DMS53 (cell line): ENCODE measurements around the gene HSPE1.
"Not testable (repeated sequence)": the region's sequence is repeated elsewhere in the genome, so short reads cannot be mapped to it uniquely, and the experiment has no call there.

Source experiments
- DNase-seq: peaks from one replicate; lab custom pipeline; 2025; lab: John Stamatoyannopoulos, UW

HSPE1 gene

DNA sequence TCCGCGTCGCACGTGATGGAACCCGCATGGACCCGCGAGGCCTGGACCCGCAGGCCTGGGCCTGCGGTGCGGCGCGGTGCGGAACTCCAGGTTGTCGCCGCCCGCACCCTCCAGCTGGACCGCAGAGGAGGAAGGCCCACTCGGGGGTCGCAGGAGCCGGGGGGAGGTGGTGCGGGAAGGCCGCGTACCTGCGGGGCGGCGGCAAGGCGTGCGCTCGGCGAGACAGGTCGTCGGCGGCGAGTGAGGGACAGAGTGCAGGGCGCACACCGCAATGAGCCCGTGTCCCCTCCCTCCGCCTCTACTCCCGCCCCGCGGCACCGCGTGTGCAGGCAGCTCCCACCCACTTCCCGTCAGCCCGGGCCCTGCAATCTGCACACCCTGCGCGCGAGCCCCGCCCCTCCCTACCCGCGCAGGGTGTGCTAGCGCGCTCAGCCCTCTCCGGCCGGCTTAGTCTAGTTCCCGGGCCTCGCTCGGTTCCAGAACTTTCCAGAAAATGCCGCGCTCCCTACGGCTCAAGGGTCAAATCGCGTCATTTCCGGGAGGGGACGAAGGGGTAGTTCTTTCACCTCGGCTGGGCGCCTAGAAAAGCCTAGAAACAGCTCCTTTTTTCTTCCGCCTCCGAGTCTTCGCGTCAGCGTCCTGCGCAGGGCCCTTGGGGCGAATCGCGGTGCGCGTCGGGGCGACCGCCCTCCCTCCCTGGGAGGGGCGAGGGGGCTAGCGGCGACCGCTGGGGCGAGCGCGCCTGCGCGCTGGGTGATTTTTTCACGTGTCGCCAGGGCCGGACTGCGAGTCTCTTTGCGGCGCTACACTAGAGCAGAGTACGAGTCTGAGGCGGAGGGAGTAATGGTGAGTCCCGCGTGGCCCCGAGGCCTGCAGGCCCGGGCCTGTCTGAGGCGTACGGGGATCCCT, at the start of gene HSPE1, which contains the start of gene HSPD1:
TSS of gene HSPE1 (plus strand) at position 786 of the 909 bp plus-strand sequence. CDS start at position 844, 58 bp downstream.
TSS of gene HSPD1 (minus strand) at position 247 of the 909 bp plus-strand sequence. CDS start 992 bp downstream, outside the sequence.
- DNase-seq, result peak; percentile 100

DNA sequence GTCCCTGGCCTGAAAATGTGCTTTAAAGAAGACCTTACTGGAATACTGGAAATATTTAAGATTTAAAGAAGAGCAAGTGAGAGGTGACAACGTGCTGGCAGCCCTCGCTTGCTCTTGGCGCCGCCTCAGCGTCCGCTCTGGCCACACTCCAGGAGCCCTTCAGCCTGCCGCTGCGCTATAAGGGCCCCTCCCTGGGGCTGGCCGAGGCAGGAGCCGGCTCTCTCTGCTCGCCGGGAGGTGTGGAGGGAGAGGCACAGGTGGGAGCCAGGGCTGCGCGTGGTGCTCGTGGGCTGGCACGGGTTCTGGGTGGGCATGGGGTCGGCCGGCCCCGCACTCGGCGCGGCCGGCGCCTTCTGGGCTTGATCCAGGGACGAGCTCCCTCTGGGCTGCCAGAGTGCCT, 49.7 kb upstream of the HSPE1 start:
- no peak for DNase-seq

DNA sequence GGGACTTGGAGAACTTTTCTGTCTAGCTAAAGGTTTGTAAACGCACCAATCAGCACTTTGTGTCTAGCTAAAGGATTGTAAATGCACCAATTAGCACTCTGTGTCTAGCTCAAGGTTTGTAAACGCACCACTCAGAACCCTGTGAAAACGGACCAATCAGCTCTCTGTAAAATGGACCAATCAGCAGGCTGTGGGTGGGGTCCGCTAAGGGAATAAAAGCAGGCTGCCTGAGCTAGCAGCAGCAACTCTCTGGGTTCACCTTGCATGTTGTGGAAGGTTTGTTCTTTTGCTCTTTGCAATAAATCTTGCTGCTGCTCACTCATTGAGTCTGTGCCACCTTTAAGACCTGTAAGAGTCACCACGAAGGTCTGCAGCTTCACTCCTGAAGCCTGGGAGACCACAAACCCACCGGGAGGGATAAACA, 49.2 kb upstream of the HSPE1 start:
- DNase-seq, result peak; percentile 45

DNA sequence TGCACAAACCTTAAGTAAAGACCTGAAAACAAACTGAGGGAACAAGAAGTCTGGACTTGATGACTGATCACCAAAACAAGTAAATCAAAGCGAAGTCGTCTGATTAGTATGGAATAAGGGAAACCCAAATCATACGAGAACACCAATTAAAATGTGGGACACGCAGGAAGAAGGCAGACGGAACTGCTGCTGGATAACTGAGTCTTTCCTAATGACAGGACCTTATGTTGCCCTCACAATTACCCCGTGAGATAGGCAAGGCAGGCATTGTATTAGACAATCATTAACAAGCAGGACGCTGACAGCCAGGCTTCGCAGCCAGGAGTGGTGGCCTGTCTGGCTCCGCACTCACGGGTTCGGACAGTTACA, 47.4 kb upstream of the HSPE1 start:
- DNase-seq, result no peak

DNA sequence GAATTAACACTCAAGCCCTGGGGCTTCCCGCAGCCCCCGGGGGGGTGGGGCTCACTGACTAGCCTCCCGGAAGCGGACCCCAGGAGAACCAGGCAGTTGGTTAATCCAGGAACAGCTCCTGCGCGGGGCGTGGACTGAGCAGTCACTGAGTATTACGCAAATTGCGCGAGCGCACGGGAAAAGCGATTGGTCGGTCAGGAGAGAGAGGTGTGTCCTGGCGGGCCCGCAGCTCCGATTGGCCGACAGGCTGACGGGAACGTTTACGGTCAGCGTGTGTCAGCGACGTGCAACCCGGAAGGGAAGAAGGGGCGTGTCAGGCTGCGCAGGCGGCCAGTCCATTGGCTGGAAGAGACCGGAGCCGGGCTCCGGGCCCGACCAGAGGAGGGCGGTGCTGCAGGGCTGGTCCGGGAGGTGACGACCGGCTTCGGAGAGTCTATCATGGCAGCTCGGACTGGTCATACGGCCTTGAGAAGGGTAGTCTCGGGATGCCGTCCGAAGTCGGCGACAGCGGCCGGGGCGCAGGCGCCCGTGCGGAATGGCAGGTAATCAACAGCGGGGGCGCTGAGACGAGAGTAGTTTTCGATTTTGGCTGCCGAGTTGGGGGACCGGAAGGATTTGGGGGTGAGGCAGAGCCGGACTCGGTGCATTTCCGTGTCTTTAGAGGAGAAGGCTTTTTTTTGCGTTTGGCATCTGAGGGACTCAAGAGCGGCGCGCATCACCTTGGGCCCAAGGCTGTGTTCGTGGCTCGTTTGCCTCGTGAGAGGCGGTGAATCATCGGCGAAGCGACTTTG, 46.9 kb upstream of the HSPE1 start, which contains the start of gene COQ10B:
TSS of gene COQ10B (plus strand) at position 430 of the 791 bp plus-strand sequence. CDS start at position 439, 9 bp downstream.
- DNase-seq, result peak; percentile 100

DNA sequence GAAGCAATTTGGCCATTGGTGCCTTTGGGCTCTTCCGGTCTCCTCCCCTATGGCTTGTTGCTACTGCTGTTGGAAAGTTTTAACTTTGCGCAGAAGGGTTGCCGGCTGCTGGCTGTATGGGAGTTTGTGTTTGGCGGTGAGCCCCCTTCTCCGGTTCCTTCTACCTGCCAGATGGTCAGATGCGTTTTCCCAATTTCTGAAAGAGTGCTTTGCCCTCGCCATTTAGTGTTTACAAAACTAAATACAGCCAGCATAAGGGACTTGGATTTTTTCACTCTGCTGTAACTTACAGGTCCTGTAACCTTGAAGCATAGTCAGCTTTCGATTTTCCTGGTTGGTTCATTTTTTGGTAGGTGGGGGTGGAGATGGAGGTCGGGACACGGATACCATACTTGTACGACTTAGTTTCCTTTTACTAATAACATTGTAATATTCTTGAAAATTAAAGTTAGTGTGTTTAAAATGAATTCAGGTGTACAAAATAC, 46.2 kb upstream of the HSPE1 start:
- DNase-seq, result no peak

DNA sequence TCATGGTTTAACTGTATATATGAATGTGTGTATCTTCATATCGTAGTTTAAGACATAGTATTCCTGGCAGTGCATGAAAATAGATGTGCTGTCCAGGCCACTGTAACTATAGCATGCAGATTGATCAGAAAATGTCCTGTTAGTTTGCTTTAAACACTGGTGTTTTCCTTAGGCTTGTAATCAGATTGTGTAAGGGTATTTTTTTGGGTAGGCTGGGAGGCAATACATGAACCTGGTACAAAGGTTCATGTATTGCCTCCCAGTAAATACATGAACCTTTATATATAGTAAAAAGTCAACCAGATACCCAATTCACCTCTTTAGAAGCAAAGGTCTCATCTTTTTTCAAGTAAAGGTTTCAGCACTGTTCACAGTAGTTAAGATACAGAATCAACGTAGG, 45.3 kb upstream of the HSPE1 start:
- no peak for DNase-seq

DNA sequence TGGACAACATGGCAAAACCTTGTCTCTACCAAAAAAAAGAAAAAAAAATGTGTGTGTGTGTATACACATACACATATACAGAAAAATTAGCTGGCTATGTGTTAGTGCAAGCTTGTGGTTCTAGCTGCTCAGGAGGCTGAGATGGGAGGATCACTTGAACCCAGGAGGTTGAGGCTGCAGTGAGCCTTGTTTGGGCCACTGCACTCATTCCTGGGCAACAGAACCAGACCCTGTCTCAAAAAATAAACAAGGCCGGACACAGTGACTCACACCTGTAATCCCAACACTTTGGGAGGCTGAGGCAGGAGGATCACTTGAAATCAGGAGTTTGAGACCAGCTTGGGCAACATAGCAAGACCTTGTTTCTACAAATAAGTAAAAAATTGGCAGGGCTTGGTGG, 44.8 kb upstream of the HSPE1 start:
- DNase-seq, result no peak

DNA sequence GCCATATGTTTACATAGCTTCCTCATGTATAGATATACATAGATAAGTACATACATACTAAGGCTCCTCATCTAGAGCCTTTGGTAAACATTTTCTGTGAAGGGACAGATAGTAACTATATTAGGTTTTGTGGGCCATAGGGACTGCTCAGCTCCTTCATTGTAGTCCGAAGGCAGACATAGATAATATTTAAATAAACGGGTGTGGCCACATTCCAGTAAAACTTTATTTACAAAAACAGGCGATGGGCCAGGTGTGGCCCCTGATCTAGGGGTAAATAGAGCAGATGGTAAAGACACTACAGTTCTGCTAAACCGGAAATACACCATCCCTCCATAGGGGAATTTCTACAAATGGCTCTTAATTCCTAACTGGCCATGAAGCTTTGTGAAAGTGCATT, 39.5 kb upstream of the HSPE1 start:
- DNase-seq, result peak; percentile 35

DNA sequence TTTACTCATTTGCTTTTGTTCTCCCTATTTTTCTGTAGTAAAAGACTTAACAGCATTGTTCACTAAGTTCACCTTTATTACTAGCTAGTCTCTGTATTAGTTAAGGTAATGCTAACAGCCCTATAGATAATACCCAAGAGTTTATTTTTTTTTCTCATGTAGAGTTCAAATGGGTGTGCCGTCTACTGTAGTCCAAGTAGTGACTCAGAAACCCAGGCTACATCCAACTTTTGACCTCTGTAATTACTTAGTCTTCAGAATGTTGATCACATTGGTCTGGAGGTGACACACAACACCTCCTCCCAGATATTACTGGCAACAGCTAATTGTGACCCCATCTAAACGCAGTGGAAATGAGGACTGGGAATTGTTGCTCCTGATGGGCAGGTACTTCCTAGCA, 39.1 kb upstream of the HSPE1 start:
- DNase-seq, result no peak

DNA sequence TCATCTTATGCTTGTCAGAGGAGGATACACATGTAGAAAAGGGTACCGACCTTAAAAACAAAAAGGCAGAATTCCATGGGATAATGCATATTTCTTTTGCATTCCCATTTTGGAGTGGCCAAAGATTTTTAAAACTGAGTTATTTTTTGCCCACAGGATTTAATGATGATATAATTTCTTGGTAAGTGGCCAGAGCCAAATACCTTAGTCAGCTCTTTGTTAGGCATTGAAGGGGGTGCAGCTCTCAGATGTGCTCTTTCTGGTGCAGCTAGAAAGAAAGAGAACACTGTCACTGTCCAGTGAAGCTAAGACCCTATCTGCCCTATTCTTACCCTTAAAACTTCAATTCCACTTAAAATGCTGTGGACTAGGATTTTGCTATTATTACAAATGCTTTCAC, 36.0 kb upstream of the HSPE1 start:
- no peak for DNase-seq

DNA sequence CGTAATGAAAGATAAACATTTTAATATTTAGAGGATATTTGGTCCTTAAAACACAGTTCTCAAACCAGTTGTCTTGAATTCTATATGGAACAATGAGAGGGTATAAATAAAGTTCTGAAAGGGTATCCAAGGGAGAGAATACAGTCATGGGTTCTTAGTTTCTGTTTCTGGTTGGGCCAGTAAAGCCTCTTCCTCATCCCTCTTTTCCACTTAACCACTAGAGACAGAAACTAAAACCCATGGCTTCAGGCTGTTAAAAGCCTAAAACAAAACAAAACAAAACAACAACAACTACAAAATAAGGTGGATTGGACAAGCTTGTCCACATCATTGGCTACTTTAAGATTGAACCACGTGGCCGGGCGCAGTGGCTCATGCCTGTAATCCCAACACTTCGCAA, 28.0 kb upstream of the HSPE1 start:
- DNase-seq, result no peak

DNA sequence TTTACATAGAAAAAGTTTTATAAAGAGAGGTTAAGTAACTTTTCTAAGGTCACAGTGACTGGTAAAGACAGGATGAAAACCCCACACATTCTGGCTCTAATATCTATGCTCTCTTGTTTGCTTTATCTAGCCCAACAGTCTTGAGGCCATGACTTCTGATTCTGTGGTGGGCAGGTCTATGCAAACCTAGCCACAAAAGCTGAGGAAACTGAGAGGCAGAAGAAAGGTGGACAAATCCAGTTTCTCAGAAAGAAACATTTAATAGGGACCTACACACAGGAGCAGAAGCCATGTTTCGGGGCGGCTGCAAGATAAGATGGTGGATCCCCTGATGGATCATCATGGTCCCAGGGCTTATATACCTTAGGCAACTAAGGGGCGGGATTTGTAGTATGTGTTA, 22.4 kb upstream of the HSPE1 start:
- DNase-seq, result no peak

DNA sequence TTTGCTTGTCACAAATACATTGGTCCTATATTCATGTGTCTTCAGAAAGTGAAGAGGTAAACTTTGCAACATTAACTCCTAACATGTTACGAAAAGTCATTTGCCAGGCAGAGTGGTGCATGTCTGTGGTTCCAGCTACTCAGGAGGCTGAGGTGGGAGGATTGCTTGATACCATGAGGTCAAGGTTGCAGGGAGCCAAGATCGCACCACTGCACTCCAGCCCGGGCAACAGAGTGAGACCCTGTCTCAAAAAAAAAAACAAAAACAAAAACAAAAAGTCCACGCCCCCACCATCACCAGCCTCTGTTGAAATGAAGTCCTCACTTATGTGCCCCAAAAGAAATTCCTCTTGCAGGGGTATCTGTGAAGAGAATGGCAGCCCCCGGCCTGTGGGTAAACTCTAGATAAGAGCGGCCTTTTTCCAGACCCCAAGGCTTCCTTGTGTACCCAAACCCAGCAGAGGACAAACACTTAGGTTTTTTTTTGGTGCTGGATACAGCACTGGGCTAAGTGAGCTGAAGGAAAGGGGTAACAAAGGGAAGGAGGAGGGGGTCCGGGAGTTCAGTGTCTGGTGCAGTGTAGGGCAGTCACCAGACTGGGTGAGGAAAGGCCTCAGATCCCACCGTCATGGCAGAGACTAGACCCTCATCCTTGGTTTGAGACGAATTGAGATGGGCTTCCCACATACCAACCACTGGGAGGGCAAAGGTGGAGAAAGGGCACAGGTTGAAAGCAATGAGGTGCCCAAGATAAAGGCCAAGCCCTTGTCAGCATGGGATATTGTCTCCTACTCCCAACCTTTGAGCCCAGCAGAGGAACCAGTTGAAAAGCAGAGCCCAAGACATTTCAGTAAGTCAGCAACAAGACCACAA, 19.8 kb upstream of the HSPE1 start:
- DNase-seq, result no peak

DNA sequence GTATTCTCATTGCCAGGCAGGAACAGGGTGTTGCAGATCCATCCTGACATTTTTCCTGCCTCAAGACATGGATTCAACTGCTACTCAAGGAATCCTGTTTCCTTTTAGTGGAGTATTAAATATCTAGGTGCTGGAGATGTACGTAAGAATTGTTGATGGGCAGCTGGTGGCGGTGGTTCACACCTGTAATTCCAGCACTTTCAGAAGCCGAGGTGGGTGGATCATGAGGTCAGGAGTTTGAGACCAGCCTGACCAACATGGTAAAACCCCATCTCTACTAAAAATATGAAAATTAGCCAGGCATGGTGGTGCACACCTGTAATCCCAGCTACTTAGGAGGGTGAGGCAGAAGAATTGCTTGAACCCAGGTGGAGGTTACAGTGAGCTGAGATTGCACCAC, 15.9 kb upstream of the HSPE1 start:
- not testable (repeated sequence) for DNase-seq

DNA sequence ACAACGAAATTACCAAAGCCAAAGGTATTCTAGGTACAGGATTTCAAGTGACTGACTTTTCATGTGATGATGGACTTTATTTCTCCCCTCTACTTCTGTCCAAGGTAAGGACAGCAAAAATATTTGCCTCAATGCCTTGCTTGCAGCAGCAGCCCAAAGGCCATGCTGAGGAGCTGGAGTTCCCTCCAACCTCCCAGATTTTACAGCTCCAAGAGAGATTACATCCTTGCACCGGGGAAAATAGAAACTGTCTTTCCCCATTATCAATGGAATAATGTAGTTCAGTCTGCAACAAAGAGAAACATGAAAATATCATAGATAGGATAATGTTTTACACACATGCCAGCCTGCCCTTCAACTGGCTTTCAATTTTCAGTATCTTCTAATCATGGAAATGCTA, 14.0 kb upstream of the HSPE1 start:
- peak; percentile 10 for DNase-seq

DNA sequence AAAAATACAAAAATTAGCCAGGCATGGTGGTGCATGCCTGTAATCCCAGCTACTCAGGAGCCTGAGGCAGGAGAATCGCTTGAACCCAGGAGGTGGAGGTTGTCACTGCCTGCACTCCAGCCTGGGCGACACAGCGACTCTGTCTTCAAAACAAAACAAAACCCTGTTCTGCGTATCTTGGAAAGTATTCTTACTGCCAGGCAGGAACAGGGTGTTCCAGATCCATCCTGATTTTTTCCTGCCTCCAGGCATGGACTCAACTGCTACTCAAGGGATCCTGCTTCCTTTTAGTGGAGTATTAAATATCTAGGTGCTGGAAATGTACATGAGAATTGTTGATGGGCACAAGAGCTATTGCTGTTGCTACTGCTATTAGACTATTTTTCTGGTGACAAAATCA, 12.8 kb upstream of the HSPE1 start:
- no peak for DNase-seq

DNA sequence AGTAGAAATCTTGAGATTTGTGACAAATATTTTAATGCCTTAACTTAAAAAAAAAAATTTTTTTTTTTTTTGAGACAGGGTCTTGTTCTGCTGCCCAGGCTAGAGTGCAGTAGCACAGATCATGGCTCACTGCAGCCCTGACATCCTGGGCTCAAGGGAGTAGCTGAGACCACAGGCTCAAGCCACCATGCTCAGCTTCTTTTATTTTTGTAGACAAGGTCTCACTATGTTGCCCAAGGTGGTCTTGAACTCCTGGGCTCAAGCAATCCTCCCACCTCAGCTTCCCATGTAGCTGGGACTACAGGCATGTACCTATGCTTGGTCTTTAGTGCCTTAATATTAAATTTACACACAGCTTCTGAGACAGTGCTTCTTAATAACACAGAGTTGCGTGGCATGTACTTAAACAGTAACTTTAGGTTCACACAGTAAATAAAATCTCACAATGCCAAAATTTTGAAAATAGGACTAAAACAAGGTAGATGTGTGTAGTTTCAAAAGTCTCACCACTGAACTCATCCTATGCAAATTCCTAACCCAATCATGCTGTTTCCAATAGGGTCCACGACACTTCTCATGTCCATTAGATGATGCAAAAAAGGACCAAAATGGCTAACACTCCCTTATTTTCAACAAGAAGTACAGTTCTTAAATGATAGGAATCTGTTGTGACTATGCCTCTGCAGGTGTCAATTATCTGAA, 4.6 kb upstream of the HSPE1 start:
- no peak for DNase-seq

DNA sequence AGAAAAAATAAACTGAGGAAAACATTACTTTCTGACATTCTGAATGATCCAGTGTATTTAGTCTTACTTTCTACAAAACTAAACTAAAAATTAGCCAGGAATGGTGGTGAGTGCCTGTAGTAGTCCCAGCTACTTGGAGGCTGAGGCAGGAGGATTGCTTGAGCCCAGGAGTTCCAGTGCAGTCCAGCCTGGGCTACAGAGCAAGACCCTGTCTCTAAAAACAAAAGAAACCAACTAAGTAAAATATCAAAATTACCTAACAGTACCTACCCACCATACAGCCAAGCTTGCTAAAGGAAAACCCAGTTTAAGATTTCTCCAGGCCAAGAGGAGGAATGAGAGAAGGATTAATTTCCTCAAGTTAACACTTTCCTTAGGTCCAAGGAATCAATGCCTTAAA, 3.5 kb upstream of the HSPE1 start:
- no peak for DNase-seq

DNA sequence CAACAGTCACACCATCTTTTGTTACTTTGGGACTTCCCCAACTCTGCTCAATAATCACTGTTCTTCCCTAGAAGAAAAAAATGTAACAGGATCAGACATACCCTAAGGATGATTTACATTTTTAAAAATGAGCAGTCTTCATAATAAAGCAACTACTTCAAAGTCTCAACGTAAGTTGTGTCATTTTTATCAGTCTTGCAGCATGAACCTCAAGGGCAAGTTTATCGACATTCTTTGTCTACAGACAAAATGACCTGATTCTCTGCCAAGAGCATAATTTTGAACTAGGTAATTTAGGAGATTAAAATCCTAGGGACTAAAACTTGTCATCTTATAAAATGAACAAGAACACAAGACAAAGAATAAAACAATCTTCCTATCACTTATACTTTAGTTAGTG, 2.9 kb upstream of the HSPE1 start:
- no peak for DNase-seq
